ENCODE measurements around the gene RASGRF2. TPM values are rescaled to one million over a fixed set of nuclear protein-coding genes. Genes with fewer than 3 reads are reported as not detected.

Gene RASGRF2
- total RNA-seq, 1 experiment from 2014 or later = 0.48 TPM

DNA sequence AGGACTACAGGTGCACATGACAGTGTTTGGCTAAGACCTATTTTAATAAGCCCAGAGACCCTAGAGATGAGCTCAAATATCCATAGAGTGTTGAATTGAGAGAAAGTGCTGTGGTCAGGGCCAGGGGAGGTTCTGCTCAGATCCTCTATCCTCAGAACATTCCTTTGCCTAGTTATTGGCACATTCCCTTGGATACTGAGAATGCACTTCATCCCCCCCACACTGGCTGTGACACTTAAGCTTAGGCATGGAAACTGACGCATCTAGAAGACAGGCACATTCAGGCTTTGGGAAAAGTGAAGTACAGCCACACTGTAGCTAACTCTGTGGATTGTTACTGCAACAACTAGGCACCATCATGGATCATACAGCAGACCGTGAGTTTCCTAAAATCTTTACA, 27.1 kb upstream of the RASGRF2 start:
- no peaks in the 10 kb centered on the region for H3K4me1 ChIP-seq (replicated peaks; ENCODE audit: insufficient read depth)
- no peak overlapping the region for H2AFZ ChIP-seq
- no peaks in the 10 kb centered on the region for H4K20me1 ChIP-seq (ENCODE audit: insufficient read depth)
- BruUV-seq (replicated peaks) = no TSS peak
- H3K9me2 ChIP-seq (ENCODE audit: insufficient read depth) = no peaks in the 10 kb centered on the region
- ChIA-PET POLR2A (ENCODE audit: unreplicated experiment) (no interaction called here), CTCF (no interaction called here)
- no peak overlapping the region for H3K27ac ChIP-seq
- no peaks in the 10 kb centered on the region for H3K27me3 ChIP-seq (ENCODE audit: insufficient read depth, low read depth)
- H3K4me3 ChIP-seq = no peak overlapping the region
- intact Hi-C loops (cut with micrococcal nuclease; ENCODE audit: unreplicated experiment) = no loop called here
- no peaks in the 10 kb centered on the region for H3F3A ChIP-seq (ENCODE audit: insufficient read depth, low read depth)
- DNase-seq = no peak
- no peaks in the 10 kb centered on the region for H3K36me3 ChIP-seq (ENCODE audit: low read depth)
- H3K79me2 ChIP-seq (ENCODE audit: low read depth) = no peaks in the 10 kb centered on the region
- TF ChIP-seq EZH2 (IDR thresholded peaks at IDR 0.05; ENCODE audit: low read depth) = no peak
- no peak for TF ChIP-seq CTCF (conservative IDR thresholded peaks at IDR 0.05)
- H3K4me2 ChIP-seq = no peak overlapping the region
- no peaks in the 10 kb centered on the region for H3K9me3 ChIP-seq (ENCODE audit: insufficient read depth, low read depth)

GRCh38 chr5:80934751-80935150, 25.4 kb upstream of the RASGRF2 start:
- no peaks in the 10 kb centered on the region for H3K4me1 ChIP-seq (replicated peaks; ENCODE audit: insufficient read depth)
- H2AFZ ChIP-seq = no peak overlapping the region
- no TSS peak for BruUV-seq (replicated peaks)
- no peaks in the 10 kb centered on the region for H3K9me3 ChIP-seq (ENCODE audit: insufficient read depth, low read depth)
- no peaks in the 10 kb centered on the region for H3K27me3 ChIP-seq (ENCODE audit: insufficient read depth, low read depth)
- no peak overlapping the region for H3K4me3 ChIP-seq
- no peaks in the 10 kb centered on the region for H3K9me2 ChIP-seq (ENCODE audit: insufficient read depth)
- no peak overlapping the region for H3K27ac ChIP-seq
- no peaks in the 10 kb centered on the region for H4K20me1 ChIP-seq (ENCODE audit: insufficient read depth)
- intact Hi-C loops (cut with micrococcal nuclease; ENCODE audit: unreplicated experiment) = no loop called here
- TF ChIP-seq CTCF (conservative IDR thresholded peaks at IDR 0.05) (no peak), EZH2 (IDR thresholded peaks at IDR 0.05; ENCODE audit: low read depth) (no peak)
- ChIA-PET POLR2A (ENCODE audit: unreplicated experiment) (no interaction called here), CTCF (no interaction called here)
- no peak for DNase-seq
- H3K79me2 ChIP-seq (ENCODE audit: low read depth) = no peaks in the 10 kb centered on the region
- no peaks in the 10 kb centered on the region for H3K36me3 ChIP-seq (ENCODE audit: low read depth)
- no peaks in the 10 kb centered on the region for H3F3A ChIP-seq (ENCODE audit: insufficient read depth, low read depth)
- no peak overlapping the region for H3K4me2 ChIP-seq

GRCh38 chr5:80935811-80936385, 24.3 kb upstream of the RASGRF2 start:
- Histone ChIP-seq H3K36me3 (ENCODE audit: low read depth) (no peaks in the 10 kb centered on the region), H3K79me2 (ENCODE audit: low read depth) (no peaks in the 10 kb centered on the region), H3K9me2 (ENCODE audit: insufficient read depth) (no peaks in the 10 kb centered on the region), H3K27me3 (ENCODE audit: insufficient read depth, low read depth) (no peaks in the 10 kb centered on the region), H2AFZ (no peak overlapping the region), H3K4me1 (replicated peaks; ENCODE audit: insufficient read depth) (no peaks in the 10 kb centered on the region), H3K9me3 (ENCODE audit: insufficient read depth, low read depth) (no peaks in the 10 kb centered on the region), H3K4me3 (no peak overlapping the region), H4K20me1 (ENCODE audit: insufficient read depth) (no peaks in the 10 kb centered on the region), H3K4me2 (no peak overlapping the region), H3F3A (ENCODE audit: insufficient read depth, low read depth) (no peaks in the 10 kb centered on the region), H3K27ac (no peak overlapping the region)
- BruUV-seq (replicated peaks) = no TSS peak
- POLR2A ChIA-PET (ENCODE audit: unreplicated experiment) = no interaction called here
- TF ChIP-seq EZH2 (IDR thresholded peaks at IDR 0.05; ENCODE audit: low read depth) (no peak), CTCF (conservative IDR thresholded peaks at IDR 0.05) (no peak)
- intact Hi-C loops (cut with micrococcal nuclease; ENCODE audit: unreplicated experiment) = no loop called here
- DNase-seq = no peak
- CTCF ChIA-PET = no interaction called here
